RPMI7951 (cell line): ENCODE results near the gene ZNF487. TPM values are rescaled to one million over a fixed set of nuclear protein-coding genes. Genes with fewer than 3 reads are reported as not detected.
"Not testable (repeated sequence)": the region's sequence is repeated elsewhere in the genome, so short reads cannot be mapped to it uniquely, and the experiment has no call there.

ENCODE experiments used
- DNase-seq: peaks from one replicate; pipeline ENCODE4 v3.0.0-alpha.2; 2012; ENCODE audit warnings: low read depth
- total RNA-seq: library from RNA; depleted of rRNA; stranded (reverse); fragments of >200 nt; shearing (Covaris generic); gene quantifications from 2 replicates; pipeline ENCODE4 v1.2.3, GENCODE V29; 2014; rRNA removed

The ZNF487 gene
- total RNA-seq = 6.1 and 6.3 TPM in 2 replicates

DNA sequence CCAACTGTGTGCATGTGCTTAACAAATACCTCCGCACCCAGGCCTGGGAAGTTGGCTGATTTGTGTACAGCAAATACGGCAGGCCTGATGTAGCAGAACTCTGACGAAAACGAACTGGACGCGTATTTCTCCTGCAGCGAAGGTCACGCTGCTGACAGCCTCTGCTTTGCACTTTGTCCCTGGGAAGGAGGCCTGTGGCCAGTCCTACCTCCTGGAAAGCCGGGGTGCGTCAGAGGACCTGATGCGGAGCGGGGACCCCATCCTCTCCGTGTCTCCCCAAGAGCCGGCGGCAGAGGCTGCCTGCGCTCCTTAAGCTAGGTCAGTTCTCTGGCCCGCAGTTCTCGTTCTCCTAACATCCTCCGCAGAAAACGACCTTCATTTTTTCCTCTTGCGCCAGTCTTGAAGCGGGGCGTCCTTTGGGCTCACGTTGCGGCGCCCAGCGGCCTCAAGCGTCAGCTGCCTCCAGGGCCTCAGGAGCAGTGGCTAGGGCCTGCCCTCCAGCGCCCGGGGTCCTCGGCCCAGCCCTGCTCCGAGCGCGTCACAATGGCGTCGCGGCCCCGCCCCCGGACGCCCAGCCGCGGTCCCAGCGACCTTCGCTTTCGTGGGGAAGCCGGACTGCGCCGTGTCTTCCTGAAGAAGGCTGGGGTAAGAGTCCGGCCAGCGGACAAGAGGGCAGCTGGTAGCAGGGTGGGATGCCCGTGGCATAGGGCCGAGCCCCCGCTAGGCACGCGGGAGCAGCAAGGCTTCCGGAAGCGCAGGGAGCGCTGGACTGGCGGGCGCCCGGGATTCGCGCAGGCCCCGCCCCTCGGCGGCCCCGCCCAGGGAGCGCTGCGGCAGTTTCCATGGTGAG, at the start of gene ZNF487:
Gene ZNF487, plus strand, starts transcription at position 821 of the 850 bp plus-strand sequence. CDS start 38,703 bp downstream, outside the sequence.
- peak; percentile 82 for DNase-seq

DNA sequence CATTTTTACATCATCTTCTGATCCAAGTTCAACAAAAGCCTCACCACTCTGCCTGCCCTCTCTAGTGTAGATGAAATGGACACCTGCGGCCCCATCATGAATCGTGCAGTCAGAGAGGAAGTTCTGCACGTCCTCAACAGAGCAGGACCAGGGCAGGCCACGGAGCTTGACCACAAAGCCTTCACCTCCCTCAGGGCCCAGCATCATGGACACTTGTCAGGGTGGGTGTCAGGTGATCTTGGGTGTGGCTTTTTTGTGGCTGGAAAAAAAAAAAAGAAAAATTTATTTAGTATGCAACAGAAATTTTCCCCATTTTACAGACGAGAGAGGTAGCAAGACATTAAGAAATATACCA, 49.3 kb upstream of the ZNF487 start:
- no peak for DNase-seq

DNA sequence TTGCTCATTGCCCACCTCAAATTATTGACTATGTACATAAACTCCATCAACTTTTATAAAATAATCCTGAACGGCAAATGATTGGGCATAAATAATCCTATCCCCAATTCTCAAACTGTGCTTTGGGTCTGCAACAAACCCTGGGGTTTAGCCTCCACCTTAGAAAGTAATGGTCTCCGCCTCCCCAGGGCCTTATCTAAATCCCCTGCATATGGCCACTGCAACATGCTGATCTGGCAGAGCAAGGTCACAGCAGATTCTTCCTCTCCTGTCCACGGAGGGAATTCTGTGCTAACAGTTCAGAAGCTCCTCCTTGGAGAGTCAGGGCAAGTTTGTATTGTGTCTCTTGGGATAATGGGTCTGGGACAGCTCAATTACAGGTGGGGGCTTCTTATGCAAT, 47.0 kb upstream of the ZNF487 start:
- no peak for DNase-seq

GRCh38 chr10:43390333-43390732, 46.6 kb upstream of the ZNF487 start:
- DNase-seq = no peak

- peak; percentile 48 for DNase-seq
These were observed 46.2 kb upstream of the ZNF487 start for GRCh38 chr10:43390759-43391158.

DNA sequence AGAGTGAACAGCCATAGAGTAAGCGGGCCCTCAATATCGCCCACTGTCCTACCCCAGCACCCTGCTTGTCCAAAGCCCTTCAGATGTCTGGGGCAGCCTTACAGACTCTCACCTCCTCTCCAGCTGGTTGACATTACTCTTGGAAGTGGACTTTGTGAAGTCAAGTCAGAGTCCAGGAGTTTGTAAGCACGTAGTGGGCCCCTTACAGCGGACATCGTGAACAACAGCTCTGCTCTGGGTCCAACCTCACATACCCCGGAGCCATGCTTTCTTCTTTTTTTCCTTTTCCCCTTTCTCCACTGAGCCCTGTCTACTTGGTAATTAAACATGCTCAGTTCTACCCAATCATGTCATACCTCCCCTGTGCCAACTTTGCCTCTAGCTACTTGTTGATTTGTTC, 45.4 kb upstream of the ZNF487 start:
- DNase-seq = no peak

DNA sequence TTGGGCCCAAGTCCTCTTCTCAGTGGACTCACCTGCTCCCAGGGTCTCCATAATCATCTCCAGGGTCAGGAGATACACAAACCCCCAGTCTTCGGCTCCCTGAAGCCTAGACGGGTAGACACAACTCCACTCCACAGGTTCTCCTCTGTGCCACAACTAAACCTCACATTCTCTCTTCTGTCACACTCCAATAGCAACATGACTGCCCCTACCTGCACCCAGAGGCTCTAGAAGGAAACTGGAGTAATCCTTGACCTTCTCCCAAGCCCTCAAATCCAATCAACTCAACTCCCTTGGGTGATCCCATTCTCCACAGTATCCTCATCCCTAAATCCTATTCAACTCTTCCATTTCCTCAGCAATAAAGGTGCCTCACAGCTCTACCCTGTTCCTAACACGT, 44.2 kb upstream of the ZNF487 start:
- no peak for DNase-seq

DNA sequence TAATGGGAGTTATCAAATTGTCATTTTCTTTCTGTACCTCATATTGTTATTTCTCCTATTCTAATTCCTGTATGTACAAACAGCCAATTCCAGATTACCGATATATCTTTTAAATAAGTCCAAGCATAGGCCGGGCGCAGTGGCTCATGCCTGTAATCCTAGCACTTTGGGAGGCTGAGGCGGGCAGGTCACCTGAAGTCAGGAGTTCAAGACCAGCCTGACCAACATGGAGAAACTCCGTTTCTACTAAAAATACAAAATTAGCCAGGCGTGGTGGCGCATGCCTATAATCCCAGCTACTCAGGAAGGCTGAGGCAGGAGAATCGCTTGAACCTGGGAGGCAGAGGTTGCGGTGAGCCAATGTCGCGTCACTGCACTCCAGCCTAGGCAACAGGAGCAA, 43.7 kb upstream of the ZNF487 start:
- DNase-seq = not testable (repeated sequence)

- no peak for DNase-seq
These were observed 43.1 kb upstream of the ZNF487 start for GRCh38 chr10:43393606-43394360.

DNA sequence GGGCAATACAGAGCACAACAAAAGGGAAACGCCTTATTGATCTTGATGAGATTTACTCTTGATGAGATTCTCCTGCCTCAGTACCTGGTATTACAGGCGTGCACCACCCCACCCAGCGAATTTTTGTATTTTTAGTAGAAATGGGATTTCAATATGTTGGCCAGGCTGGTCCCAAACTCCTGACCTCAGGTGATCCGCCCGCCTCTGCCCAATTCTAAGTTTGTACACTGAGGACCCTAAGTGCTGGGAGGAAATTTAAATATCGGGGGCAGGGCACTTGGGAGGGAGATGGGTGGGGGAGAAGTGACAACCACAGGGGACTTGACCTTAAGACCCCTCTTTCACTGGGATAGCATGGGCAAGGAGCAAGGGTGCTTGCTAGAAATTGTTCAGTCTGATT, 42.0 kb upstream of the ZNF487 start:
- no peak for DNase-seq

DNA sequence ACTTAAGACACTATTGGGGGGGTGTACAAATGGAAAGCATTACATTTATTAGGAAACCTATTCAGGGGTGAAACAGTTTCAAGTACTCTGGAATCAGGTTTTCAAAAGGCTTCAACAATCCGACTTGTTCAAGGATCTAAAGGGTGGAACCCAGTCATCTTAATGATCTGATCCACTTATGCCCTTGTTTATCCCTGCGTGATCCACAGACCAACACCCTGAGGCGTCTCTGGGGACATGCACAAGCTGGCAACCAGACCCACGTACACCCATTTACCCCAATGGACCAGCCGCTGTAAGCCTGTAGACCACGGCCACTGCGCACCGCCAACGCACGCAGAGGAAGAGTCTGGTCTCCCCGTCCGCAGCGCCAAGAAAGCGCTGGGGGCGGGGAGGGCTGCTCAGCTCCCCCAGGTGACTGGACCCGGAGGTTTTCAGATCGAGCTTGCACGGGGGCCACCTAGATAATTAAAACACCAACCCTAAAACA, 41.3 kb upstream of the ZNF487 start:
- peak; percentile 43 for DNase-seq

GRCh38 chr10:43396061-43396927, 40.6 kb upstream of the ZNF487 start:
- peak; percentile 69 for DNase-seq

- DNase-seq = peak; percentile 88
These were observed 39.8 kb upstream of the ZNF487 start for GRCh38 chr10:43396928-43397624.

DNA sequence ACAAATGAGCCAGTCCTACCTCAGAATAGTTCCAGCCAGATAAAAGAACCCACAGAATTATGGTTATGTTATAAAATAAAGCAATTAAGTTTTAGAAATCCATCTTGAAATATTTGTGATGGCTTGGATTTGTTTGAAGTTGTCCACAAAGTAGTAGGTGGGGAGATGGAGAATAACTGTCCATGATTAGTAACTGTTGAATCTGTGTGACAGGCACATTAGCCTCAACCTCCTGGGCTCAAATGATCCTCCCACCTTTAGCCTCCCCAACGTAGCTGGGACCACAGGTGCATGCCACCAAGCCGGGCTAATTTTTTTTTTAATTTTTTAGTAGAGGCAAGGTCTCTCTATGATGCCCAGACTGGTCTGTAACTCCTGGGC, 38.0 kb upstream of the ZNF487 start:
- DNase-seq = no peak

GRCh38 chr10:43399320-43400310, 37.3 kb upstream of the ZNF487 start:
- DNase-seq = no peak

DNA sequence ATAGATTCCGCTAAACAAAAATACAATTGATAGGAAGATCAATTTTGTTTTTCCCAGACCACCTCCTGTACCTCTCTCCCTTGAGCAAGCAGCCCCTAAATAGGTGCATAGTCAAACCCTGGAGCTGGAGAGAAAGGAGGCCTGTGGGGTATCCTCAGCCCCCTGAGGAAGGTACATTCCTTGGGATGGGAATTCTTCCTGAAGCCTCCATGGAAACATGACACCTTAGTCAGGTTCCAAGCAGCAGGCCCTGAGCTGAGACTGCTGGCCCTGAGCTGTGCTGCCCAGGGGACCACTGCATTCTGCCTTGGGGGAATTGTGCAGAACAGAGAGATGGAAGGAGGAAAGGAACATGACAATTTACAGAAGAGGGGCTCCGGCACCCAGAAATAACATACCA, 35.3 kb upstream of the ZNF487 start:
- no peak for DNase-seq

GRCh38 chr10:43402176-43402575, 34.7 kb upstream of the ZNF487 start:
- DNase-seq = no peak

DNA sequence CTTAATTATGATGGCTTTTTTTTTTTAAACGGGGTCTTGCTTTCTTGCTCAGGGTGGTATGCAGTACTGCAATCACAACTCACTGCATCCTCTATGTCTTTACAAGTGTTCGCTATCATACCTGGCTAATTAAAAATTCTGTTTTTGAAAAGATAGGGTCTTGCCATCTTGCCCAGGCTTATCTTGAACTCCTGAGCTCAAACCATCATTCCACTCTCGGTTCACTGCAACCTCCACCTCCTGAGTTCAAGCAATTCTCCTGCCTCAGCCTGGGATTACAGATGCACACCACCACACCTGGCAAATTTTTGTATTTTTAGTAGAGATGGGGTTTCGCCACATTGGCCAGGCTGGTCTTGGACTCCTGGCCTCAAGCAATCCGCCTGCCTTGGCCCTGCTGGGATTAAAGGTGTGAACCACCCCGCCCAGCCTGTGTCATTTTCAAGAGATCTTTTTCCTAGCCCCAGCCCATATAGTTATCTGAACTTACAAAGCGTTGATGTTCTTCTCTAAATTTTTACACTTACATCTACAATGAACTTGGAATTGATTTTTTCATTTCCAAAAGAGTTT, 33.9 kb upstream of the ZNF487 start:
- no peak for DNase-seq

- peak; percentile 50 for DNase-seq
These were observed 32.8 kb upstream of the ZNF487 start for GRCh38 chr10:43403911-43404703.
